ENCODE data around the gene ZNF341.

GRCh38 chr20:33790566-33790965 is 58.8 kb downstream of the ZNF341 start:
- TF ChIP-seq POLR2A (IDR thresholded peaks at IDR 0.05) (no peak), CTCF (IDR thresholded peaks at IDR 0.05 in 8 of 11, conservative IDR thresholded peaks at IDR 0.05 in 3 of 11) (no peak), POLR2AphosphoS5 (IDR thresholded peaks at IDR 0.05) (no peak)

Measured in spleen (tissue), 7 donors.